Measurements from ENCODE around the gene DEXI.

Gene DEXI

GRCh38 chr16:10881479-10882030 is 60.7 kb downstream of the DEXI start:
- no peak for TF ChIP-seq CTCF (IDR thresholded peaks at IDR 0.05; ENCODE audit: control insufficient read depth, extremely low read depth, insufficient read depth)
- no peak overlapping the region for H3K4me3 ChIP-seq (ENCODE audit: low read depth, low read length)
- DNase-seq (ENCODE audit: low read depth), result no peak

GRCh38 chr16:10880594-10881452 is 61.4 kb downstream of the DEXI start:
- H3K4me3 ChIP-seq (ENCODE audit: low read depth, low read length), result no peak overlapping the region
- no peak for TF ChIP-seq CTCF (IDR thresholded peaks at IDR 0.05; ENCODE audit: control insufficient read depth, extremely low read depth, insufficient read depth)
- DNase-seq (ENCODE audit: low read depth), result no peak

GRCh38 chr16:10879681-10880589 is 62.3 kb downstream of the DEXI start:
- no peak for TF ChIP-seq CTCF (IDR thresholded peaks at IDR 0.05; ENCODE audit: control insufficient read depth, extremely low read depth, insufficient read depth)
- DNase-seq (ENCODE audit: low read depth), result no peak
- no peak overlapping the region for H3K4me3 ChIP-seq (ENCODE audit: low read depth, low read length)
